LNCAP (cell line): ENCODE measurements around the gene HSCB.

ENCODE experiments used
- CTCF ChIP-seq: fragments of 450-650 bp; IDR thresholded peaks from 2 replicates; pipeline ENCODE4 v1.5.1; 2017; ENCODE audit warnings: mild to moderate bottlenecking

Gene HSCB

GRCh38 chr22:28772633-28773460, 31.0 kb downstream of the HSCB start, which contains the start of gene CCDC117:
Gene CCDC117, plus strand, starts transcription at chr22:28772695. Its CDS starts 155 bp downstream, at chr22:28772850.
- TF ChIP-seq CTCF: peak; percentile 56

GRCh38 chr22:28773461-28773867, 31.6 kb downstream of the HSCB start:
- no peak for TF ChIP-seq CTCF

- no peak for TF ChIP-seq CTCF
Measured at GRCh38 chr22:28774378-28774777, 32.5 kb downstream of the HSCB start.

- TF ChIP-seq CTCF: no peak
Measured at GRCh38 chr22:28779833-28780232, 38.0 kb downstream of the HSCB start.

GRCh38 chr22:28780296-28780695, 38.5 kb downstream of the HSCB start:
- TF ChIP-seq CTCF: no peak

GRCh38 chr22:28783786-28784671, 42.2 kb downstream of the HSCB start:
- no peak for TF ChIP-seq CTCF

- TF ChIP-seq CTCF: no peak
Measured at GRCh38 chr22:28788601-28789000, 46.8 kb downstream of the HSCB start.
